BLaER1 (cell line): Measurements from ENCODE around the gene TCF15.

ENCODE experiments used
- H3K27ac ChIP-seq: shearing (Covaris generic); formaldehyde crosslinking; 2 replicates; pipeline ENCODE4 v1.8.1; 2022
- H3K27me3 ChIP-seq: shearing (Covaris generic); formaldehyde crosslinking; 2 replicates; pipeline ENCODE4 v1.8.1; 2022
- H3K36me3 ChIP-seq: shearing (Covaris generic); formaldehyde crosslinking; 2 replicates; pipeline ENCODE4 v1.8.1; 2022
- H3K4me1 ChIP-seq: shearing (Covaris generic); formaldehyde crosslinking; 2 replicates; pipeline ENCODE4 v1.8.1; 2022
- H3K4me2 ChIP-seq: shearing (Covaris generic); formaldehyde crosslinking; 2 replicates; pipeline ENCODE4 v1.8.1; 2022
- H3K4me3 ChIP-seq: shearing (Covaris generic); formaldehyde crosslinking; 2 replicates; pipeline ENCODE4 v1.8.1; 2022
- H3K9ac ChIP-seq: shearing (Covaris generic); formaldehyde crosslinking; 2 replicates; pipeline ENCODE4 v1.8.1; 2022
- H3K9me3 ChIP-seq: shearing (Covaris generic); formaldehyde crosslinking; 2 replicates; pipeline ENCODE4 v1.8.1; 2022
- H4K20me1 ChIP-seq: shearing (Covaris generic); formaldehyde crosslinking; 2 replicates; pipeline ENCODE4 v1.8.1; 2022
- Cebpa-rat ChIP-seq: shearing (Covaris generic); IDR thresholded peaks from 2 replicates; pipeline ENCODE4 v1.8.1; 2022

TCF15 gene

DNA sequence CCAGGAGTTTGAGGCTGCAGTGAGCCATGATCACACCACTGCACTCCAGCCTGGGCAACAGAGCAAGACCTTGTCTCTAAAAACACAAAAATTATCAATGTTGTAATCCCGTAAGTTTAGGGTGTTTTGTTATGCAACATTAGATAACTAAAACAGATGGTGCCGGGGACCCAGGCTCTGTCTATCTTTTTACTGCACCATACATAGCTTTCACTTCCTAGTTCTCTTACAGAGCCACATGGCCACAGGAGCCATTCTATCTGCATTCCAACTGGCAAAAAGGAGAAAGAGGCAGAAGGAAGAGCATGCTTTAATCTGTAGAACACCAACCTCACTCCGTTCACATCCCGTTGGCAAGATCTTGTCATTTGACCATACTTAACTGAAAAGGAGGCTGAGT is 5.4 kb upstream of the TCF15 start:
- no peak overlapping the region for H3K4me2 ChIP-seq
- peaks cover 19% of the 10 kb centered on the region for H3K4me1 ChIP-seq
- TF ChIP-seq Cebpa-rat = no peak
- peaks cover 12% of the 10 kb centered on the region for H3K9me3 ChIP-seq
- H3K4me3 ChIP-seq = no peak overlapping the region
- no peaks in the 10 kb centered on the region for H3K36me3 ChIP-seq
- H4K20me1 ChIP-seq = peaks cover 13% of the 10 kb centered on the region; the same call in 1 of the 2 replicates
- H3K27me3 ChIP-seq = peaks cover 28% of the 10 kb centered on the region
- no peak overlapping the region for H3K9ac ChIP-seq
- no peak overlapping the region for H3K27ac ChIP-seq

DNA sequence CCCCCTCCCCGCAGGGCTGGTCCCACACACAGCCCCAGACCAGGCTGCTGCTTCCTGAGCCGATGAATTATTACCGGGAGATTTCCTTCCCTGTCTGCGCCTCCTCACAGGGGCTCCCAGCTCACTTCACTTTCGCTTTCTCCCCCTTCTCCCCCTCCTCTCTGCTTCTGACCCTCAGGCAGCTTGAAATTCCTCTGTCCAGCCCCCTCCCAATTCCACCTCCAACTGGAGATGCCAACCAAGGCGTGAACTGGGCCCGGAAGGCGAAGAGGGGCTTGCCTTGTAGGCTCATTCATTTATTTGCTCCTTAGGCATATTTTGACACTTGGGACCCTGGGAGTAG is 1.7 kb upstream of the TCF15 start:
- Histone ChIP-seq H3K4me3 (0 out of 2 replicates have a peak overlapping the region, but pooled peaks have one; percentile 4), H3K4me2 (peak overlapping the region; percentile 66), H4K20me1 (peaks cover 13% of the 10 kb centered on the region; the same call in 1 of the 2 replicates), H3K9ac (no peak overlapping the region), H3K27ac (no peak overlapping the region), H3K36me3 (no peaks in the 10 kb centered on the region), H3K9me3 (no peaks in the 10 kb centered on the region), H3K4me1 (peaks cover 26% of the 10 kb centered on the region), H3K27me3 (peaks cover 48% of the 10 kb centered on the region)
- no peak for TF ChIP-seq Cebpa-rat

- Histone ChIP-seq H3K4me2 (peak overlapping the region; percentile 66), H3K9ac (no peak overlapping the region), H3K9me3 (no peaks in the 10 kb centered on the region), H3K27ac (no peak overlapping the region), H4K20me1 (peaks cover 13% of the 10 kb centered on the region; the same call in 1 of the 2 replicates), H3K4me1 (peaks cover 24% of the 10 kb centered on the region), H3K36me3 (no peaks in the 10 kb centered on the region), H3K27me3 (peaks cover 48% of the 10 kb centered on the region), H3K4me3 (0 out of 2 replicates have a peak overlapping the region, but pooled peaks have one; percentile 4)
- TF ChIP-seq Cebpa-rat = no peak
Observed at GRCh38 chr20:611047-611842, 1.1 kb upstream of the TCF15 start.

GRCh38 chr20:609371-609964 is 641 bp downstream of the TCF15 start:
- H3K4me3 ChIP-seq = no peak overlapping the region

DNA sequence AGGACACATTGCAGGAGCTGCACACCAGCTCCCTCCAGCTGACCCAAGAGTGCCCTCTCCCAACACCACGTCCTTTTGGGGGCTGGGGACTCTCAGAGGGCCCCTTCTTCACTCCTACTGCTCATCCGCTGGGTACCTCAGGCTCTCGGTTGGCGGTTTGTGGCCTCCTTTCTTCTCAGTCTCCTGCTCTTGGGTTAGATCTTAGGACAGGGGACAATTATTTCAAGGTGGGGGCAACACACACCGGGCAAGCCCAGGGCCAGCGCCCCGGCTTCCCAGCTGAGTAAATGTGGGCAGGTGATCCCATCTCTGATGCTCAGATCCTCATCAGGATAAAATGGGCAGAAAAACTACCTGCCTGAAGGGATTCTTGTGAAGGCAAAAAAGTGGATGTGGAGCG is 1.1 kb downstream of the TCF15 start:
- Histone ChIP-seq H3K27ac (no peak overlapping the region), H3K36me3 (no peaks in the 10 kb centered on the region), H3K27me3 (peaks cover 48% of the 10 kb centered on the region), H4K20me1 (peaks cover 13% of the 10 kb centered on the region; the same call in 1 of the 2 replicates), H3K9me3 (no peaks in the 10 kb centered on the region), H3K4me1 (peaks cover 22% of the 10 kb centered on the region), H3K9ac (no peak overlapping the region), H3K4me2 (no peak overlapping the region), H3K4me3 (no peak overlapping the region)
- no peak for TF ChIP-seq Cebpa-rat

More at GRCh38 chr20:609371-609964, 641 bp downstream of the TCF15 start:
- H3K36me3 ChIP-seq = no peaks in the 10 kb centered on the region
- H3K27me3 ChIP-seq = peaks cover 48% of the 10 kb centered on the region
- no peak overlapping the region for H3K27ac ChIP-seq
- no peak overlapping the region for H3K4me2 ChIP-seq
- peaks cover 13% of the 10 kb centered on the region; the same call in 1 of the 2 replicates for H4K20me1 ChIP-seq
- H3K9ac ChIP-seq = no peak overlapping the region
- H3K4me1 ChIP-seq = peaks cover 22% of the 10 kb centered on the region
- H3K9me3 ChIP-seq = no peaks in the 10 kb centered on the region
- no peak for TF ChIP-seq Cebpa-rat

GRCh38 chr20:607476-607875 is 2.6 kb downstream of the TCF15 start:
- no peak for TF ChIP-seq Cebpa-rat
- Histone ChIP-seq H3K27me3 (peaks cover 40% of the 10 kb centered on the region), H3K36me3 (no peaks in the 10 kb centered on the region)

DNA sequence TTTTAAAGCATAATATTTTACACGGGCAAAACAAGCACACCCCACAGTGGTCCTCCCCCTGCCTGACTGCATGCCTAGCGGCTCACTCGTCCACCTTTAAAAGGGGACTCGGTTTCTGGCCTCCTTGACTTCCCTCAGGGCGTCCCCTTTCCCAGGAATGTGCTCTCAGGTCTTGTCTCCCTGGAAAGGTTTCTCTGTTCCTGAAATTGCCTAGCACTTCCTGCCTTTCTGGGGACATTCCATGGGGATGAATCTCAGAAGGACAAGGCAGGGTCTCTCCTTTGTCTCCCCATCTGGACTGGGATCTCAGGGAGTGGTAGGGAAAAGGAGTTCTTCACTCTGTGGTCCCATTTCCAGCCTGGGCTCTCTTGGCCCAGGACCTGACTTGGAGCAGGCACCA is 4.9 kb downstream of the TCF15 start:
- no peaks in the 10 kb centered on the region for H3K36me3 ChIP-seq
- peaks cover 18% of the 10 kb centered on the region for H3K4me1 ChIP-seq
- TF ChIP-seq Cebpa-rat = no peak
- H3K27ac ChIP-seq = no peak overlapping the region
- H3K9me3 ChIP-seq = no peaks in the 10 kb centered on the region
- no peak overlapping the region for H3K9ac ChIP-seq
- H3K27me3 ChIP-seq = peaks cover 18% of the 10 kb centered on the region
- H3K4me2 ChIP-seq = no peak overlapping the region
- no peak overlapping the region for H3K4me3 ChIP-seq
- no peaks in the 10 kb centered on the region for H4K20me1 ChIP-seq

More at GRCh38 chr20:607476-607875, 2.6 kb downstream of the TCF15 start:
- Histone ChIP-seq H3K4me2 (0 out of 2 replicates have a peak overlapping the region, but pooled peaks have one; percentile 2), H3K9ac (no peak overlapping the region), H3K9me3 (no peaks in the 10 kb centered on the region), H4K20me1 (peaks cover 11% of the 10 kb centered on the region; the same call in 1 of the 2 replicates), H3K4me1 (peaks cover 24% of the 10 kb centered on the region), H3K27ac (no peak overlapping the region), H3K4me3 (no peak overlapping the region)

DNA sequence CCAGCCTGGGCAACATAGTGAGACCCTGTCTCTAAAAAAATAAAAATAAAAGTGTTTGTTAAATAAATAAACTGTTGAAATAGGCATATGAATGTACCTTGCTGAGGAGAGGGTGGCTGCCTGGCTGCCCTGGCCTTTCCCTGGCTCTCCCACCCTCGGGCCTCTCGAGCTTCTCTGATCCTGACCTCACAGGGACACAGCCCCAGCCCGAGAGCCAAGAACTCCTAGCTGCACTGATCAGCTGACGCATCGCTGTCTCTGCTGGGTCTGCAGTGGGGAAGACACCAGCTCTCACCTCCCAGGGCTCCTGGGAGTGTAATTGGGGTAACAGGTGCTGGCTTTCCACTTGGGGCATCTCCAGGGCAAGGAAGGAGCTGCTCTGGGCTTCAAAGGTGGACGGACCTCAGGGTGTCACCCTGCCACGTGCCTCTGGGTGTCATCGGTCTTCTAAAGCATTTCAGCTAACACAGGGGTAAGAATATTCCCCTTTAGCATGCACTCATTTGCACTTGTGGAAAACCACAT is 6.9 kb downstream of the TCF15 start:
- H3K4me3 ChIP-seq = no peak overlapping the region
- no peaks in the 10 kb centered on the region for H3K36me3 ChIP-seq
- H3K9ac ChIP-seq = no peak overlapping the region
- no peaks in the 10 kb centered on the region for H3K9me3 ChIP-seq
- TF ChIP-seq Cebpa-rat = no peak
- H3K27ac ChIP-seq = no peak overlapping the region
- H3K4me1 ChIP-seq = peaks cover 18% of the 10 kb centered on the region
- no peak overlapping the region for H3K4me2 ChIP-seq
- no peaks in the 10 kb centered on the region; the same call in 1 of the 2 replicates for H3K27me3 ChIP-seq
- no peaks in the 10 kb centered on the region; the same call in 1 of the 2 replicates for H4K20me1 ChIP-seq

DNA sequence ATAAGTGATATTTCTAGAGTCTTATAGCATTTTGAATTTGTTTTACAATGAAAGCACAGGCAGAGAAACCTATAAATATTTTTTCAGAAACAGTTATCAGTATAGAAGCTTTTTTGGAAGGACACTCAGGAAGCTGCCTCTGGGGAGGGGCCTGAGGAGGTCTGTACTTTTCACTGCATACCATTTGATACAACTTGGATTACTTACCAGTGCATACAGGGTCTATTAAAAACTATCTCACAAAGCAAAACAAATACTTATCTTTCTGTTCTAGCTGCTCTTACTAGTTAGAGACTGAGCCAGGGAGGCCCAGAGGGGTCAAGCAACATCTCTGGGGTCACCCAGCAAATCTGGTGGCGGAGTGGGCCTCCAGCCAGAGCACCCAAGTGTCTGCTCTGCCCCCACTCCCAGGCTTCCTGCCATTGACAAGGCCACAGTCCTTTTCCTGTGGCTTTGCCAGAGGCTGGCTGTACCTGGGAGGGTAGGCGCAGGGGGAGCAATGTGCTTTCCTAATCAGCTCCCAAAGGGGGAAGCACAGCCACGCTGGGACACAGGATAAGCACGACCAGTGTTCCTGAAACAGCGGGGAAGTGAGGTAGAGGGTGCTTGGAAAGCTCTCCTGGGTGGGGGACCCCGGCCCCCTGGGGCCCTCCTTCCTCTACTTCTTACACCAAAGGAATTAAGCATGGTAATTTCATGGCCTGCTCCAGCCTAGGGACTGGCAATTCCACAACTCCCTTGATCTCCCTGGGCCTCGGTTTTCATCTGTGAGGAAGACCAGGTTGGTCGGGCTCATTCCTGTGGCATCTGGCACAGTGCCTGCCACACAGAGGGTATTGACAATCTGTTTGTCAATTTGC is 7.8 kb downstream of the TCF15 start:
- peak overlapping the region; percentile 4; the same call in 1 of the 2 replicates for H3K4me2 ChIP-seq

More for the DNA sequence above, 7.8 kb downstream of the TCF15 start:
- no peaks in the 10 kb centered on the region for H3K27me3 ChIP-seq
- H3K4me3 ChIP-seq = no peak overlapping the region
- no peaks in the 10 kb centered on the region for H3K36me3 ChIP-seq
- no peaks in the 10 kb centered on the region for H3K9me3 ChIP-seq
- TF ChIP-seq Cebpa-rat = no peak
- no peak overlapping the region for H3K27ac ChIP-seq
- no peak overlapping the region for H3K9ac ChIP-seq
- H3K4me1 ChIP-seq = peaks cover 15% of the 10 kb centered on the region
- no peaks in the 10 kb centered on the region; the same call in 1 of the 2 replicates for H4K20me1 ChIP-seq
